GM12892 (cell line): ENCODE data around the gene ARHGAP24.

ENCODE experiments used
- POLR2A ChIP-seq: IDR thresholded peaks from 2 replicates; pipeline ENCODE4 v1.6.1; 2011; ENCODE audit warnings: low read depth, low read length, control low read depth
- POLR2AphosphoS5 ChIP-seq: IDR thresholded peaks from 2 replicates; pipeline ENCODE4 v1.6.1; 2011; ENCODE audit warnings: low read depth, low read length, control low read depth

DNA sequence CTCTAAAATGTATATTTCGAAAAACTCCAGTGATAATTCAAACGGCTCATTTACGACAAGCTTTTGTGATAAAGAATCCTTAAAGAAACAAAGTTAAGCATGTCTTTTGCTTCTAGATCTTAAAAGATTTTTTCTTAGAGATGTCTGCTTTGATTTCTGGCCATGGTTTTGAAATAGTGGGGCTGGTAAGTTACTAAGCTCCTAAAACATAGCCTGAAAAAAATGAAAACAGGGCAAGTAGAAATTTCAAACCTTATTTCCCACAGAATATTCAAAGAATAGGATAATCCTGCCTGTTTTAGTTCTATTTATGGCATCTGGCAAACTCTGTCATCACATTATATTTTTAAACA lies 318.3 kb downstream of the ARHGAP24 start:
- TF ChIP-seq POLR2AphosphoS5: no peak
- no peak for TF ChIP-seq POLR2A
